ENCODE data around the gene MEGF10.

Gene MEGF10

GRCh38 chr5:127297348-127298035 is 6.9 kb downstream of the MEGF10 start:
- H3K4me3 ChIP-seq (replicated peaks; ENCODE audit: low read depth, low read length): no peak overlapping the region
- no peak for DNase-seq (ENCODE audit: extremely low read depth, insufficient read length)
- H3K27me3 ChIP-seq (replicated peaks; ENCODE audit: control insufficient read depth, insufficient read depth, low read length): no peaks in the 10 kb centered on the region; the same call in none of the 2 replicates
- H3K36me3 ChIP-seq (ENCODE audit: control insufficient read depth, insufficient read depth, low read length): no peaks in the 10 kb centered on the region
- no peak for TF ChIP-seq CTCF (IDR thresholded peaks at IDR 0.05; ENCODE audit: insufficient read depth, low read length, poor library complexity, severe bottlenecking)

GRCh38 chr5:127298036-127298429 is 7.4 kb downstream of the MEGF10 start:
- H3K36me3 ChIP-seq (ENCODE audit: control insufficient read depth, insufficient read depth, low read length): no peaks in the 10 kb centered on the region
- DNase-seq (ENCODE audit: extremely low read depth, insufficient read length): no peak
- TF ChIP-seq CTCF (IDR thresholded peaks at IDR 0.05; ENCODE audit: insufficient read depth, low read length, poor library complexity, severe bottlenecking): no peak
- H3K27me3 ChIP-seq (replicated peaks; ENCODE audit: control insufficient read depth, insufficient read depth, low read length): no peaks in the 10 kb centered on the region; the same call in none of the 2 replicates
- H3K4me3 ChIP-seq (replicated peaks; ENCODE audit: low read depth, low read length): no peak overlapping the region

- Histone ChIP-seq H3K4me3 (replicated peaks; ENCODE audit: low read depth, low read length) (no peak overlapping the region), H3K36me3 (ENCODE audit: control insufficient read depth, insufficient read depth, low read length) (no peaks in the 10 kb centered on the region), H3K27me3 (replicated peaks; ENCODE audit: control insufficient read depth, insufficient read depth, low read length) (no peaks in the 10 kb centered on the region; the same call in none of the 2 replicates)
- no peak for DNase-seq (ENCODE audit: extremely low read depth, insufficient read length)
- TF ChIP-seq CTCF (IDR thresholded peaks at IDR 0.05; ENCODE audit: insufficient read depth, low read length, poor library complexity, severe bottlenecking): no peak
These were observed 8.1 kb downstream of the MEGF10 start for GRCh38 chr5:127298656-127299055.

GRCh38 chr5:127299678-127300077 is 9.1 kb downstream of the MEGF10 start:
- no peaks in the 10 kb centered on the region; the same call in none of the 2 replicates for H3K27me3 ChIP-seq (replicated peaks; ENCODE audit: control insufficient read depth, insufficient read depth, low read length)
- no peak for TF ChIP-seq CTCF (IDR thresholded peaks at IDR 0.05; ENCODE audit: insufficient read depth, low read length, poor library complexity, severe bottlenecking)
- no peak overlapping the region for H3K4me3 ChIP-seq (replicated peaks; ENCODE audit: low read depth, low read length)
- DNase-seq (ENCODE audit: extremely low read depth, insufficient read length): no peak
- H3K36me3 ChIP-seq (ENCODE audit: control insufficient read depth, insufficient read depth, low read length): no peaks in the 10 kb centered on the region

GRCh38 chr5:127302509-127302908 is 11.9 kb downstream of the MEGF10 start:
- Histone ChIP-seq H3K4me3 (replicated peaks; ENCODE audit: low read depth, low read length) (no peak overlapping the region), H3K36me3 (ENCODE audit: control insufficient read depth, insufficient read depth, low read length) (no peaks in the 10 kb centered on the region), H3K27me3 (replicated peaks; ENCODE audit: control insufficient read depth, insufficient read depth, low read length) (no peaks in the 10 kb centered on the region; the same call in none of the 2 replicates)
- no peak for TF ChIP-seq CTCF (IDR thresholded peaks at IDR 0.05; ENCODE audit: insufficient read depth, low read length, poor library complexity, severe bottlenecking)
- no peak for DNase-seq (ENCODE audit: extremely low read depth, insufficient read length)

All from GM06990 (cell line).